Spleen (tissue), 7 donors: ENCODE measurements around the gene ZNF225.

Experiments used
- POLR2A ChIP-seq, 3 donors: fragments of 450-650 bp; IDR thresholded peaks; one replicate each; pipeline ENCODE4 v1.5.1; 2017; ENCODE audit warnings: antibody characterized with exemption in 3 of 3, mild to moderate bottlenecking in 1 of 3
- POLR2AphosphoS5 ChIP-seq, 3 donors: sonication (generic); formaldehyde crosslinking; IDR thresholded peaks; one replicate each; pipeline ENCODE4 v1.5.1; 2017; ENCODE audit warnings: antibody characterized with exemption in 3 of 3
- TF ChIP-seq, protein P1 (sequence below), 11 experiments: fragments of 200-600 bp in 7 of 11; fragments of 450-650 bp in 4 of 11; sonication (generic) in 4 of 11; IDR thresholded peaks in 8 of 11; conservative IDR thresholded peaks in 3 of 11; 1 replicate in 7 of 11; 2 replicates in 4 of 11; pipeline versions ENCODE4 v1.4.0 to v1.8.0; 2016 to 2021; ENCODE audit warnings: antibody characterized with exemption in 11 of 11, inconsistent platforms in 4 of 11, mild to moderate bottlenecking in 1 of 11
- donor health status: DM: no; HTN: no; CAD: no; lungs with moderate emphysema.
- donor health status: DM: no; HTN: no; CAD: no.
- donor health status: DM: no; HTN: no; CAD: no.

DNA sequence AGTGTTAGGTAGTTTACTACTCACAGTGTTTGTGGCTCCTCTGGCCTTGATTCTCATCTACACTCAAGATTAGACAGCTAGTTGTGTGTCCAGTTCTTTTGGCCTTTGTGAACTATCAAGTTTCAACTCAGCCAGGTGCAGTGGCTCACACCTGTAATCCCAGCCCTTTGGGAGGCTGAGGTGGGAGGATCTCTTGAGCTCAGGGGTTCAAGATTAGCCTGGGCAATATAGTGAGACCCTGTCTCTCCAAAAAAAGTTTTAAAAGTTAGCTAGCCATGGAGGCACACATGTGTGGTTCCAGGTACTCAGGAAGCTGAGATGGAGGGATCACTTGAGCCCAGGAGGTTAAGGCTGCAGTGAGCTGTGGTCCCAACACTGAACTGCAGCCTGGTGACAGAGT, 67.8 kb downstream of the ZNF225 start:
- TF ChIP-seq POLR2A (IDR thresholded peaks at IDR 0.05) (no peak), POLR2AphosphoS5 (IDR thresholded peaks at IDR 0.05) (no peak)
- TF ChIP-seq, protein P1, sequence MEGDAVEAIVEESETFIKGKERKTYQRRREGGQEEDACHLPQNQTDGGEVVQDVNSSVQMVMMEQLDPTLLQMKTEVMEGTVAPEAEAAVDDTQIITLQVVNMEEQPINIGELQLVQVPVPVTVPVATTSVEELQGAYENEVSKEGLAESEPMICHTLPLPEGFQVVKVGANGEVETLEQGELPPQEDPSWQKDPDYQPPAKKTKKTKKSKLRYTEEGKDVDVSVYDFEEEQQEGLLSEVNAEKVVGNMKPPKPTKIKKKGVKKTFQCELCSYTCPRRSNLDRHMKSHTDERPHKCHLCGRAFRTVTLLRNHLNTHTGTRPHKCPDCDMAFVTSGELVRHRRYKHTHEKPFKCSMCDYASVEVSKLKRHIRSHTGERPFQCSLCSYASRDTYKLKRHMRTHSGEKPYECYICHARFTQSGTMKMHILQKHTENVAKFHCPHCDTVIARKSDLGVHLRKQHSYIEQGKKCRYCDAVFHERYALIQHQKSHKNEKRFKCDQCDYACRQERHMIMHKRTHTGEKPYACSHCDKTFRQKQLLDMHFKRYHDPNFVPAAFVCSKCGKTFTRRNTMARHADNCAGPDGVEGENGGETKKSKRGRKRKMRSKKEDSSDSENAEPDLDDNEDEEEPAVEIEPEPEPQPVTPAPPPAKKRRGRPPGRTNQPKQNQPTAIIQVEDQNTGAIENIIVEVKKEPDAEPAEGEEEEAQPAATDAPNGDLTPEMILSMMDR (IDR thresholded peaks at IDR 0.05 in 8 of 11, conservative IDR thresholded peaks at IDR 0.05 in 3 of 11), result no peak
